Smooth muscle cell (in vitro differentiated cells): ENCODE measurements around the gene PTPN4. TPM values are rescaled to one million over a fixed set of nuclear protein-coding genes. Genes with fewer than 3 reads are reported as not detected.

ENCODE experiments used
- DNase-seq: peaks from one replicate; lab custom pipeline; 2025; ENCODE audit not compliant: unreplicated experiment; lab: John Stamatoyannopoulos, UW
- H2AFZ ChIP-seq: fragments of 200-600 bp; sonication (generic); 2 replicates; pipeline ENCODE4 v1.6.0; 2016; ENCODE audit warnings: antibody characterized with exemption, low read depth, mild to moderate bottlenecking
- H3F3A ChIP-seq: fragments of 200-600 bp; sonication (generic); 2 replicates; pipeline ENCODE4 v1.6.0; 2017; ENCODE audit warnings: antibody characterized with exemption, low read depth
- H3K27ac ChIP-seq: fragments of 200-600 bp; sonication (generic); 2 replicates; pipeline ENCODE4 v1.5.1; 2016; ENCODE audit warnings: low read depth, mild to moderate bottlenecking
- H3K27me3 ChIP-seq: fragments of 200-600 bp; sonication (generic); 2 replicates; pipeline ENCODE4 v1.6.1; 2016; ENCODE audit warnings: low read depth, mild to moderate bottlenecking
- H3K36me3 ChIP-seq: fragments of 200-600 bp; sonication (generic); 2 replicates; pipeline ENCODE4 v1.5.1; 2016; ENCODE audit warnings: low read depth
- H3K4me1 ChIP-seq: fragments of 200-600 bp; sonication (generic); 2 replicates; pipeline ENCODE4 v1.5.1; 2016; ENCODE audit warnings: low read depth
- H3K4me2 ChIP-seq: fragments of 200-600 bp; sonication (generic); 2 replicates; pipeline ENCODE4 v1.6.0; 2016; ENCODE audit warnings: mild to moderate bottlenecking
- H3K4me3 ChIP-seq: fragments of 200-600 bp; sonication (generic); 2 replicates; pipeline ENCODE4 v1.5.1; 2016; ENCODE audit warnings: mild to moderate bottlenecking
- H3K79me2 ChIP-seq: fragments of 200-600 bp; sonication (generic); 2 replicates; pipeline ENCODE4 v1.6.0; 2016; ENCODE audit warnings: low read depth, mild to moderate bottlenecking
- H3K9ac ChIP-seq: fragments of 200-600 bp; sonication (generic); 2 replicates; pipeline ENCODE4 v1.6.0; 2016; ENCODE audit warnings: low read depth
- H3K9me3 ChIP-seq: fragments of 200-600 bp; sonication (generic); replicated peaks from 2 replicates; pipeline ENCODE4 v1.5.1; 2016; ENCODE audit warnings: low read depth
- H4K20me1 ChIP-seq: fragments of 200-600 bp; sonication (generic); 2 replicates; pipeline ENCODE4 v1.6.0; 2016; ENCODE audit warnings: low read depth
- CTCF ChIP-seq: fragments of 200-600 bp; sonication (generic); IDR thresholded peaks from 2 replicates; pipeline ENCODE4 v1.5.1; 2017; ENCODE audit warnings: borderline replicate concordance, mild to moderate bottlenecking, antibody characterized with exemption; ENCODE audit not compliant: insufficient read depth, poor library complexity, severe bottlenecking
- WGBS: methylation state at CpG from one replicate; pipeline ENCODE4 v1.1.7; 2016; ENCODE audit warnings: low lambda C conversion rate; 5-methylcytosine and 5-hydroxymethylcytosine counted together
- polyA plus RNA-seq: library from polyadenylated mRNA; unstranded; fragments of >200 nt; fragmentation: Nextera tagmentation; extraction: Ambion mirVana; gene quantifications from 2 replicates; pipeline ENCODE4 v1.2.1, GENCODE V29; 2016
- total RNA-seq: library from RNA; depleted of rRNA; stranded (reverse); fragments of >200 nt; gene quantifications from 2 replicates; pipeline ENCODE4 v1.2.3, GENCODE V29; 2014

Gene PTPN4
- total and polyA plus RNA-seq, 2 experiments from 2014 or later: 9.7 to 26.2 TPM

GRCh38 chr2:119823734-119824334, 64.1 kb downstream of the PTPN4 start:
- no peaks in the 10 kb centered on the region for H3F3A ChIP-seq
- no peak overlapping the region for H3K27ac ChIP-seq
- H3K36me3 ChIP-seq: no peaks in the 10 kb centered on the region
- no peaks in the 10 kb centered on the region for H3K79me2 ChIP-seq
- no peak overlapping the region for H3K9ac ChIP-seq
- H3K4me2 ChIP-seq: no peak overlapping the region
- no peak overlapping the region for H3K4me3 ChIP-seq
- peaks cover 18% of the 10 kb centered on the region for H4K20me1 ChIP-seq
- H3K4me1 ChIP-seq: no peaks in the 10 kb centered on the region
- H3K9me3 ChIP-seq: no peaks in the 10 kb centered on the region
- no peak overlapping the region for H2AFZ ChIP-seq
- DNase-seq: no peak
- TF ChIP-seq CTCF: peak; percentile 47
- WGBS: 61% methylated on average over 7 of the region's 7 CpGs
- H3K27me3 ChIP-seq: no peaks in the 10 kb centered on the region

GRCh38 chr2:119826370-119826961, 66.7 kb downstream of the PTPN4 start:
- Histone ChIP-seq H3F3A (no peaks in the 10 kb centered on the region), H3K4me3 (no peak overlapping the region), H3K79me2 (peaks cover 4% of the 10 kb centered on the region), H3K4me1 (no peaks in the 10 kb centered on the region), H3K9me3 (no peaks in the 10 kb centered on the region), H3K4me2 (no peak overlapping the region), H4K20me1 (peaks cover 8% of the 10 kb centered on the region), H3K36me3 (no peaks in the 10 kb centered on the region), H3K9ac (no peak overlapping the region), H3K27me3 (no peaks in the 10 kb centered on the region), H2AFZ (no peak overlapping the region), H3K27ac (no peak overlapping the region)
- no peak for DNase-seq
- TF ChIP-seq CTCF: peak; percentile 53
- 71% methylated on average over 5 of the region's 5 CpGs for WGBS

- H3K36me3 ChIP-seq: no peaks in the 10 kb centered on the region
- H2AFZ ChIP-seq: no peak overlapping the region
- H3K4me1 ChIP-seq: no peaks in the 10 kb centered on the region
- no peak overlapping the region for H3K27ac ChIP-seq
- no peak overlapping the region for H3K4me2 ChIP-seq
- H3K9me3 ChIP-seq: no peaks in the 10 kb centered on the region
- DNase-seq: no peak
- H3K4me3 ChIP-seq: no peak overlapping the region
- WGBS: 85% methylated on average over 5 of the region's 5 CpGs
- H3K27me3 ChIP-seq: no peaks in the 10 kb centered on the region
- H4K20me1 ChIP-seq: peaks cover 14% of the 10 kb centered on the region
- peaks cover 12% of the 10 kb centered on the region for H3K79me2 ChIP-seq
- H3F3A ChIP-seq: no peaks in the 10 kb centered on the region
- TF ChIP-seq CTCF: no peak
- no peak overlapping the region for H3K9ac ChIP-seq
Observed at GRCh38 chr2:119827866-119828507, 68.3 kb downstream of the PTPN4 start.
